Heart right ventricle (tissue), 16 donors: ENCODE results near the gene ADCY2. TPM values are rescaled to one million over a fixed set of nuclear protein-coding genes. Genes with fewer than 3 reads are reported as not detected.

Experiments
- ATAC-seq, 8 donors: fragments of 200-7000 bp; cut with Tn5 transposase; one replicate each; pipeline ENCODE4 v1.9.1; 2020; ENCODE audit warnings: mild to moderate bottlenecking in 8 of 8, moderate library complexity in 8 of 8, moderate number of reproducible peaks in 1 of 8
- DNase-seq, 2 donors: peaks; one replicate each; pipeline ENCODE4 v3.0.0-alpha.2; 2020
- H3K27ac ChIP-seq, 10 donors: fragments of 200-600 bp; sonication (generic) in 2 of 10; one replicate each; pipeline versions ENCODE4 v1.5.0 to v1.8.0; 2020 to 2022; ENCODE audit warnings: mild to moderate bottlenecking in 3 of 10
- H3K27me3 ChIP-seq, 7 donors: fragments of 200-600 bp; one replicate each; pipeline ENCODE4 v1.8.0; 2021 to 2022; ENCODE audit warnings: mild to moderate bottlenecking in 2 of 7
- H3K36me3 ChIP-seq, 9 donors: fragments of 200-600 bp; sonication (generic) in 1 of 9; one replicate each; pipeline versions ENCODE4 v1.5.0 to v1.8.0; 2020 to 2022; ENCODE audit warnings: mild to moderate bottlenecking in 2 of 9
- H3K4me1 ChIP-seq, 9 donors: fragments of 200-600 bp; sonication (generic) in 1 of 9; one replicate each; pipeline versions ENCODE4 v1.5.0 to v1.8.0; 2020 to 2022; ENCODE audit warnings: mild to moderate bottlenecking in 4 of 9
- H3K4me3 ChIP-seq, 10 donors: fragments of 200-600 bp; sonication (generic) in 2 of 10; one replicate each; pipeline versions ENCODE4 v1.5.0 to v1.8.0; 2020 to 2022; ENCODE audit warnings: mild to moderate bottlenecking in 7 of 10, moderate library complexity in 2 of 10
- H3K9me3 ChIP-seq, 11 donors: fragments of 200-600 bp in 10 of 11; sonication (generic) in 2 of 11; one replicate each; pipeline versions ENCODE4 v1.5.0 to v1.8.0; 2013 to 2022; ENCODE audit warnings: mild to moderate bottlenecking in 2 of 11, control low read depth in 1 of 11, moderate library complexity in 1 of 11
- WGBS, 2 donors: extraction: QIAGEN DNeasy Blood & Tissue Kit; methylation state at CpG; one replicate each; pipeline ENCODE4 v1.1.7; 2013; ENCODE audit warnings: inconsistent platforms in 1 of 2; 5-methylcytosine and 5-hydroxymethylcytosine counted together
- intact Hi-C, 10 donors: fragments of 100-400 bp; cut with DNase I; formaldehyde crosslinking; loops; one replicate each; pipeline versions ENCODE4 v1.11.1 to v1.14.2; 2022
- polyA plus RNA-seq, 2 donors: library from polyadenylated mRNA; stranded (reverse); fragments of 200-250 nt; gene quantifications; one replicate each; pipeline ENCODE4 v1.2.3, GENCODE V29; 2013
- total RNA-seq, 10 donors: library from RNA; stranded (reverse); fragmentation: NEBNext Ultra II Directional in 3 of 10; extraction: Animal tissue kit (Norgen Biotek cat#: 25700) in 3 of 10; gene quantifications; one replicate each; pipeline versions ENCODE4 v1.2.1 to v1.2.4, GENCODE V29; 2021 to 2023
- TF ChIP-seq, protein P1 (sequence below), 9 donors: fragments of 200-600 bp; sonication (generic) in 2 of 9; IDR thresholded peaks; one replicate each; pipeline versions ENCODE4 v1.5.0 to v1.8.0; 2021 to 2022; ENCODE audit warnings: antibody characterized with exemption in 9 of 9, mild to moderate bottlenecking in 5 of 9, moderate library complexity in 1 of 9
- donor health status: Arrhythmogenic right ventricular cardiomyopathy.
- donor health status: ischemic (EF 13 %, LVEDD 7.1; RV severe dilation, severe dysfunction).
- donor health status: healthy with polysubstance abuse.
- donor health status: DM: no; HTN: yes; CAD: no.
- donor health status: DM: no; HTN: no; CAD: no.
- donor health status: ischemic (EF 25% LVEDD 6.9; RV normal size, moderate dysfunction).
- donor health status: ischemic (EF 25% LVEDD 5.7; RV mildly dilated, moderate dysfunction).
- donor health status: healthy.
- donor health status: DM: yes; HTN: yes; CAD: no.
- donor health status: Ischemic cardiomyopathy.
- donor health status: ischemic (EF 35%, LVEDD 5.7; RV mildly dilated, moderate dysfunction).
- donor health status: nonischemic (EF 11% LVEDD 7.7; RV severe dilation, severe dysfunction).
- donor health status: DM: yes; HTN: yes; CAD: no.
- donor health status: PGD.
- donor health status: ischemic (EF 29% LVEDD 5.4; RV normal size, mild dysfunction).
- donor health status: nonischemic (EF 23%, LVEDD 6.1; RV moderate dilation, normal function).

ADCY2 gene
- total and polyA plus RNA-seq, 12 donors: 0.04 to 0.90 (median 0.17) TPM

DNA sequence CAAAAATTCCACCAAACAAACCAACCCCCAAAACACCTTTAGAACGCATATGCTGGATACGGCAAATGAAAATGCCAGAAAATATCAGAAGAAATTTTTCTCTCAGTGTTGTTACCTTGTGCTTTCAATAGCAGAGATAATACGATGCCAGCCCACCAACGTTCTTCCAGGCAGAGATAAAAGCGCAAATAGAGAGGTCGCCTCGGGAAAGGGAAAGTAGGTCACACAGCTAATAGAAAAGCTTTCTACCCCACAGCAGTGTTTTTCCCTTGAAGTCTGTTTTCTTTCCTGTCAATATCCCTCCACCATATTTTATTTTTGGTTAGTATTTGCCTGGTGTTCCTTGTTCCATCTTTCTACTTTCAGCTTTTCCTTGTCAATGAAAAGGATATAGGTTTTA, 353.7 kb downstream of the ADCY2 start:
- intact Hi-C loops: loop anchor here in 7 of 10 donors (5.0 to 10.0 kb wide), 2 partner anchors 982 to 985 kb away; no protein-coding TSS in a partner anchor
- Histone ChIP-seq H3K27me3 (peaks cover 0 to 13% (median 10%) of the 10 kb centered on the region in 7 donors), H3K9me3 (no peaks in the 10 kb centered on the region), H3K4me3 (no peak overlapping the region), H3K27ac (no peak overlapping the region), H3K4me1 (no peaks in the 10 kb centered on the region), H3K36me3 (no peaks in the 10 kb centered on the region)
- WGBS, 2 donors: 63 to 65% methylated on average over 7 of the region's 7 CpGs
- ATAC-seq: no peak
- no peak for DNase-seq
- TF ChIP-seq, protein P1, sequence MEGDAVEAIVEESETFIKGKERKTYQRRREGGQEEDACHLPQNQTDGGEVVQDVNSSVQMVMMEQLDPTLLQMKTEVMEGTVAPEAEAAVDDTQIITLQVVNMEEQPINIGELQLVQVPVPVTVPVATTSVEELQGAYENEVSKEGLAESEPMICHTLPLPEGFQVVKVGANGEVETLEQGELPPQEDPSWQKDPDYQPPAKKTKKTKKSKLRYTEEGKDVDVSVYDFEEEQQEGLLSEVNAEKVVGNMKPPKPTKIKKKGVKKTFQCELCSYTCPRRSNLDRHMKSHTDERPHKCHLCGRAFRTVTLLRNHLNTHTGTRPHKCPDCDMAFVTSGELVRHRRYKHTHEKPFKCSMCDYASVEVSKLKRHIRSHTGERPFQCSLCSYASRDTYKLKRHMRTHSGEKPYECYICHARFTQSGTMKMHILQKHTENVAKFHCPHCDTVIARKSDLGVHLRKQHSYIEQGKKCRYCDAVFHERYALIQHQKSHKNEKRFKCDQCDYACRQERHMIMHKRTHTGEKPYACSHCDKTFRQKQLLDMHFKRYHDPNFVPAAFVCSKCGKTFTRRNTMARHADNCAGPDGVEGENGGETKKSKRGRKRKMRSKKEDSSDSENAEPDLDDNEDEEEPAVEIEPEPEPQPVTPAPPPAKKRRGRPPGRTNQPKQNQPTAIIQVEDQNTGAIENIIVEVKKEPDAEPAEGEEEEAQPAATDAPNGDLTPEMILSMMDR (IDR thresholded peaks at IDR 0.05): no peak

DNA sequence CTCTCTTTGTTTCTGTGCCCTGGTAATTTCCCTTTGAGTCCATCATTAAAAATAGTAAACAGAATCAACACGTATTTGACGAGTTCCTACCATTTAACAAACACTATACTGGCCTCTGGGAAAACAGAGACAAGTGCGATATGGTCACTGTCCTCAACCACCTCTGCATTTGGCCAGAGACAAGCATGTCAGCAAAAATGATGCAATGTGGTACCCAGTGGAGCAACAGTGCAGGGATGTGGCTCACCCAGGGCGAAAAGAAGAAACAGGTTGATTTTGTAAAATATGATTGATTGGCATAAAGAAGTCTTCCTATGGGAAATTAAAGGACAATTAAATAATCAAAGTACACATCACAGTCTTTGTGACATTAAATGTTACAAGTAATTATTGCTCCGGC, 355.9 kb downstream of the ADCY2 start:
- intact Hi-C loops: loop anchor here in 1 of 10 donors (5.0 kb wide), 1 partner anchor 985 kb away; no protein-coding TSS in a partner anchor
- no peaks in the 10 kb centered on the region for H3K36me3 ChIP-seq
- DNase-seq (no peak), ATAC-seq (no peak)
- TF ChIP-seq, protein P1 (IDR thresholded peaks at IDR 0.05): no peak
- peaks cover 0 to 29% (median 19%) of the 10 kb centered on the region in 7 donors for H3K27me3 ChIP-seq
- no peaks in the 10 kb centered on the region for H3K4me1 ChIP-seq
- H3K4me3 ChIP-seq: no peak overlapping the region
- no peaks in the 10 kb centered on the region for H3K9me3 ChIP-seq
- H3K27ac ChIP-seq: no peak overlapping the region
- 76 to 89% methylated on average over 5 of the region's 5 CpGs for WGBS, 2 donors

DNA sequence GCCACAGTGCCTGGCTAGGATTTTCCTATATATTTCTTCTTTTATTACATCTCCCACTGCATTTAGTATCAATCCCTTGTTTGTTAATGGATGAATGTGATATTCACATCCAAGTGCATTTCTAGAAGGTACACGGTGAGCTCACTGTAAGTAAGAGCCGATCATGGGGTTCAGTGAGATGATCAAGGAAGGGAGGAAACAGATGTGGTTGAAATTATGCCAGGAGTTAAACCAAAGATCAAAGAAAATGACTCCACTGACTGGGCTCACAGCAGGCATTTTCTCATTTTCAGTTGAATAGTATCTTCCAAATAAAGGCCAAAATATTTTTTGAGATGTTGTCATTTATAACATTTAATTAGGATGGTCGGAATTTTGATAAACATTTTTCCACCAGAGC, 357.2 kb downstream of the ADCY2 start:
- Histone ChIP-seq H3K4me3 (no peak overlapping the region), H3K9me3 (no peaks in the 10 kb centered on the region), H3K36me3 (no peaks in the 10 kb centered on the region), H3K4me1 (no peaks in the 10 kb centered on the region), H3K27me3 (peaks cover 0 to 29% (median 19%) of the 10 kb centered on the region in 7 donors), H3K27ac (no peak overlapping the region)
- TF ChIP-seq, protein P1 (IDR thresholded peaks at IDR 0.05): no peak
- ATAC-seq (no peak), DNase-seq (no peak)
- intact Hi-C loops: loop anchor here in 1 of 10 donors (5.0 kb wide), 1 partner anchor 986 kb away; no protein-coding TSS in a partner anchor
- 49 to 64% methylated on average over 3 of the region's 3 CpGs for WGBS, 2 donors

DNA sequence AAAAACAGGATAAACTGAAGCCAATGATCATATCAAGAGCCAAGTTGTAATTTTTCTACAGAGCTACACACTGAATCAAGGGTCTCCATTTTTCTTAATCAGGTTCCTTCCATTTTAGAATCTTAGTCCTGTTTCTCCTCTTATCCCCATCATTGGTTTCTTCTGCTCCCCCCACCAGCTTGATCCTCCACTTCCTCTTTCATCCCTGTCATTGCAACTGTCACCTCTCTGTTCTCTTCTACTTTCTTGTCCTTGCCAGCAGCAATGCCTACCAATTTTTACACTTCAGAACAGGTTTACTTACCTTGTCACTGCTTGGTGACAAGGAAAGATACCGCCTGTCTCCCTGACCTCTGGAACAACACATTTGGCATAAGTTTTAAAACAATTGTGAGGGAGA, 357.7 kb downstream of the ADCY2 start:
- H3K4me3 ChIP-seq: no peak overlapping the region
- WGBS, 2 donors: 93% methylated on average over 1 of the region's 1 CpG
- H3K4me1 ChIP-seq: no peaks in the 10 kb centered on the region
- intact Hi-C loops: loop anchor here in 1 of 10 donors (5.0 kb wide), 1 partner anchor 986 kb away; no protein-coding TSS in a partner anchor
- H3K27me3 ChIP-seq: peaks cover 0 to 29% (median 19%) of the 10 kb centered on the region in 7 donors
- H3K27ac ChIP-seq: no peak overlapping the region
- ATAC-seq: no peak
- TF ChIP-seq, protein P1 (IDR thresholded peaks at IDR 0.05): no peak
- no peaks in the 10 kb centered on the region for H3K9me3 ChIP-seq
- DNase-seq: no peak
- H3K36me3 ChIP-seq: no peaks in the 10 kb centered on the region
